Measurements from ENCODE around the gene C7.

- TF ChIP-seq EZH2 (IDR thresholded peaks at IDR 0.05; ENCODE audit: borderline replicate concordance) (no peak), CTCF (IDR thresholded peaks at IDR 0.05; ENCODE audit: poor library complexity) (no peak), EZH2phosphoT487 (IDR thresholded peaks at IDR 0.05; ENCODE audit: low read depth, severe bottlenecking, unreplicated experiment) (no peak)
Measured at GRCh38 chr5:40986666-40987065, 77.4 kb downstream of the C7 start.
